Measurements from ENCODE around the gene TMSB4Y.

DNA sequence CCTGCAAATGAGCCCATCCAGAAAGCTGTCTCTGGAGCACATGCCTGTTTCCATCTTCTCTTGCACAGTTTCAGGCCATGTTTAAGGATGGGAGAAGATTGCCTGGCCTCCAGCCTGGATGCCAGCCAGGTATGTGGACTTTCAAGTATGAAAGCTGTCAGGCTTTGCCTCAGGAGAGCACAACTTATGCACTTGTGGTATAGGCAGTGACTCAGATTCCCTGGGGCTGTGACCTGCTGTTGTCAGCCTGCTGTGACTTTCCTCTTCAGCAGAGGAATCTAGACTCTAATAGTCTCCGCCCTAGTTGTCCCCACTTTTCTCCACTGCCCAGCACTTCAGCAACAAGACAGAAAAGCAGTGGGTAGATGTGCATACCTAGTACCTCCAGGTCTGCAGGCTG, 51.0 kb downstream of the TMSB4Y start:
- TF ChIP-seq CTCF (IDR thresholded peaks at IDR 0.05) (no peak), POLR2A (IDR thresholded peaks at IDR 0.05) (no peak), POLR2AphosphoS5 (IDR thresholded peaks at IDR 0.05; ENCODE audit: insufficient read depth in 1 of 2, low read depth in 1 of 2) (no peak)

All from vagina (tissue), 2 donors.